GM12878 (cell line): ENCODE measurements around the gene ETV6.

Source experiments
- ASH2L ChIP-seq: fragments of 300-600, 200-600 bp; sonication (generic); IDR thresholded peaks from 2 replicates; pipeline ENCODE4 v1.6.1; 2017; ENCODE audit warnings: low read depth, mild to moderate bottlenecking, borderline replicate concordance
- BCL11A ChIP-seq: IDR thresholded peaks from 2 replicates; pipeline ENCODE4 v1.6.1; 2011; ENCODE audit warnings: low read depth, low read length
- GABPA ChIP-seq: IDR thresholded peaks from 2 replicates; pipeline ENCODE4 v1.6.1; 2014; ENCODE audit warnings: antibody characterized with exemption, low read depth, mild to moderate bottlenecking, inconsistent platforms
- HDAC6 ChIP-seq: fragments of 200-600 bp; sonication (generic); IDR thresholded peaks from one replicate; pipeline ENCODE4 v1.8.0; 2017; ENCODE audit warnings: antibody characterized with exemption; ENCODE audit not compliant: unreplicated experiment
- POLR2A ChIP-seq: IDR thresholded peaks from 2 replicates; pipeline ENCODE4 v1.6.1; 2011; ENCODE audit warnings: low read depth, mild to moderate bottlenecking, low read length
- SMC3 ChIP-seq: IDR thresholded peaks from 2 replicates; pipeline ENCODE4 v1.6.1; 2011; ENCODE audit warnings: low read length, improper control_type of control experiment, borderline replicate concordance

GRCh38 chr12:11836282-11837151, 187.0 kb downstream of the ETV6 start:
- peak; percentile 86 for TF ChIP-seq BCL11A
- TF ChIP-seq POLR2A, result peak; percentile 68
- TF ChIP-seq SMC3, result peak; percentile 14; the same call in 1 of the 2 replicates
- no peak for TF ChIP-seq HDAC6
- TF ChIP-seq ASH2L, result 0 out of 2 replicates have a peak, but pooled peaks have one; percentile 61
- TF ChIP-seq GABPA, result no peak
